ENCODE measurements around the gene TRIM41.

- TF ChIP-seq ISL1 (CRISPR knock-in tag; IDR thresholded peaks at IDR 0.05) (no peak), ZFP3 (CRISPR knock-in tag; IDR thresholded peaks at IDR 0.05) (no peak), TCF4 (CRISPR knock-in tag; IDR thresholded peaks at IDR 0.05; ENCODE audit: borderline replicate concordance) (no peak), OSR1 (CRISPR knock-in tag; IDR thresholded peaks at IDR 0.05) (no peak), PPARA (CRISPR knock-in tag; IDR thresholded peaks at IDR 0.05; ENCODE audit: borderline replicate concordance) (no peak), ZFP30 (CRISPR knock-in tag; IDR thresholded peaks at IDR 0.05) (no peak), CSRNP3 (CRISPR knock-in tag; IDR thresholded peaks at IDR 0.05) (no peak), ZC3H10 (CRISPR knock-in tag; IDR thresholded peaks at IDR 0.05) (no peak), RARB (CRISPR knock-in tag; IDR thresholded peaks at IDR 0.05) (no peak)
Measured at GRCh38 chr5:181211208-181211607, 11.9 kb upstream of the TRIM41 start.

All from SK-N-SH treated with all-trans-retinoic acid at 6 μM for 48 hours (cell line).